ENCODE results near the gene SELENON. TPM values are rescaled to one million over a fixed set of nuclear protein-coding genes. Genes with fewer than 3 reads are reported as not detected.
A peak's percentile ranks its signal among the peaks of the same experiment; 100 is the strongest.

Gene SELENON
- total and polyA plus RNA-seq, 2 of the 13 experiments (the other 11 are each of a cell fraction or from before 2014, with no cell fraction given) = 3.8 to 8.0 TPM

GRCh38 chr1:25820247-25821111 is 20.5 kb downstream of the SELENON start (continued):
- TF ChIP-seq ZNF451 (CRISPR knock-in tag; IDR thresholded peaks at IDR 0.05) = no peak
- TF ChIP-seq HIVEP1 (CRISPR knock-in tag; IDR thresholded peaks at IDR 0.05) = peak; percentile 42; the same call in 1 of the 2 replicates
- 0 out of 2 replicates have a peak, but pooled peaks have one; percentile 12 for TF ChIP-seq MEIS2 (CRISPR knock-in tag; IDR thresholded peaks at IDR 0.05)
- TF ChIP-seq ZNF562 (CRISPR knock-in tag; IDR thresholded peaks at IDR 0.05; ENCODE audit: borderline replicate concordance) = no peak
- no peak for TF ChIP-seq ZNF10 (CRISPR knock-in tag; IDR thresholded peaks at IDR 0.05; ENCODE audit: borderline replicate concordance, low read depth)
- TF ChIP-seq CEBPG (CRISPR knock-in tag; IDR thresholded peaks at IDR 0.05) = no peak
- TF ChIP-seq TFAP4 (IDR thresholded peaks at IDR 0.05; ENCODE audit: borderline replicate concordance, low read depth) = no peak
- no peak for TF ChIP-seq PBX2 (CRISPR knock-in tag; IDR thresholded peaks at IDR 0.05)
- no peak for TF ChIP-seq ZNF333 (CRISPR knock-in tag; IDR thresholded peaks at IDR 0.05; ENCODE audit: borderline replicate concordance)
- 0 out of 2 replicates have a peak, but pooled peaks have one; percentile 19 for TF ChIP-seq ZBTB39 (CRISPR knock-in tag; IDR thresholded peaks at IDR 0.05)
- no peak for TF ChIP-seq PCBP2 (optimal IDR thresholded peaks at IDR 0.05; ENCODE audit: low read depth, low read length, poor library complexity, severe bottlenecking)
- no peak for TF ChIP-seq ZMYM2 (CRISPR knock-in tag; IDR thresholded peaks at IDR 0.05)
- no peak for TF ChIP-seq RFX5 (IDR thresholded peaks at IDR 0.05; ENCODE audit: low read depth, low read length)
- TF ChIP-seq SYNCRIP (IDR thresholded peaks at IDR 0.05; ENCODE audit: insufficient read depth, low read depth, low read length) = no peak
- TF ChIP-seq HMGXB3 (CRISPR knock-in tag; IDR thresholded peaks at IDR 0.05; ENCODE audit: borderline replicate concordance) = no peak
- no peak; the same call in 1 of the 2 replicates for TF ChIP-seq JUNB (CRISPR knock-in tag; IDR thresholded peaks at IDR 0.05; ENCODE audit: borderline replicate concordance)
- TF ChIP-seq ZNF550 (CRISPR knock-in tag; IDR thresholded peaks at IDR 0.05; ENCODE audit: borderline replicate concordance) = no peak
- peak; percentile 86; the same call in 1 of the 2 replicates for TF ChIP-seq ZSCAN30 (CRISPR knock-in tag; IDR thresholded peaks at IDR 0.05)
- no peak; the same call in 1 of the 2 replicates for TF ChIP-seq ZNF598 (CRISPR knock-in tag; IDR thresholded peaks at IDR 0.05; ENCODE audit: borderline replicate concordance)
- TF ChIP-seq HMG20A (CRISPR knock-in tag; IDR thresholded peaks at IDR 0.05; ENCODE audit: borderline replicate concordance) = no peak
- TF ChIP-seq CBX1 (IDR thresholded peaks at IDR 0.05; ENCODE audit: low read depth) = no peak
